ENCODE data around the gene GPR150.

Gene GPR150

GRCh38 chr5:95620030-95620869 is at the start of gene GPR150:
Gene GPR150 (plus strand): TSS chr5:95620087. CDS start chr5:95620276, 189 bp downstream.
- no peak for DNase-seq (ENCODE audit: low read depth, low spot score)

DNA sequence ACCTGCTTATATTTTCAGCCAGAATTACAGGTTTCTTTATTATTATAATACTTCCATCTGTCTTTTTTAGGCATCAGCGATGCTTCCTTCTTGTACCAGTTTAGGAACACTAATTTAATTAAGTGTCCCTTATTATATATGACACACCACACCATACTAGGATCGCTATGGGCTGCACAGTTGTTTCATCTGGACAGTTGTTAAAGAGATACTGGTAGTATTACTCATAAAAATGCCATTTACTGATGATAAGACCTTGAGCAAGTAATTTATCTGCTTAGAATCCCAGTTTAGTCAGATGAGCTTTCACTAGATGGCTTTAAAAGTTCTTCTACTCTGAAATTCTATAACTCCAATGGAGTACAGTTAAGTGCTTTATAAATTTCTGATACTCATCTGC is 47.9 kb upstream of the GPR150 start:
- no peak for DNase-seq (ENCODE audit: low read depth, low spot score)

- no peak for DNase-seq (ENCODE audit: low read depth, low spot score)
These were observed 38.3 kb upstream of the GPR150 start for GRCh38 chr5:95581576-95581975.

DNA sequence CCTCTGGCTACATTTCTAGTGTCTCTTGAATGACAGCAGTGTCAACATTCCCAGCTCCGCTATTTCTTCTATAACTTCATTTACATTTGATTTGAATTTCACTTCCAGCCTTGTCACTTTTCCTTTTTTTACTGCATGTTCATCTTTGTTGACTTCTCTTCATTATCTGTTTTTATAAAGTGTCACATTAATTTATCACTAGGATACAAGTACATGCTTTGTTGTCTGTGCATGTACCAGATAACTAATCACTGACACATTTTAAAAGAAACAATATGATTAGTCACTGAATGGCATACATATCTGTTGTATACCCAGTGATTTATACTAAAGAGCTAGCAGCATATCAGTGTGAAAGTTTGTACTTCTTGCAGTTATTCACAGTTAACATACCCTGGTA is 35.9 kb upstream of the GPR150 start:
- DNase-seq (ENCODE audit: low read depth, low spot score) = no peak

DNA sequence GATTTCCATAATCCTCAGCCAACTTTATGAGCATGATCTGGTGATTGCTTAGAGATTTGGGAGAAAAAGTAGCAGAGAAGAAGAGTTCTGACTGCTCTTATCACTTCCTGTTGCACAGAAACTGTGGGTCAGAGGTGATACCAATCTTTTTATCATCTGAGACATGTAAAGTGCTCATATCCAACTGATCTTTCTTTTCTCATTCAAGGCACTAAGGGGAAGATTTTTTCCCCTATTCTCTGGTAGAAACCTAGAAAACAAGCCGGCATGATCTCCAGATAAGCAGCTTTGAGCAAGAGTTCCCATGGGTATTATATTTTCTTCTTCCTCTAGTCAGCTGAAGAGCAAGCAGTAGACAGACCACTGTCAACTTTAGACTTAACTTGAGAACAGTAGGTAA is 29.0 kb upstream of the GPR150 start:
- DNase-seq (ENCODE audit: low read depth, low spot score) = no peak

GRCh38 chr5:95591490-95591901 is 28.4 kb upstream of the GPR150 start:
- peak; percentile 10 for DNase-seq (ENCODE audit: low read depth, low spot score)

- DNase-seq (ENCODE audit: low read depth, low spot score) = no peak
These were observed 24.5 kb upstream of the GPR150 start for GRCh38 chr5:95595289-95595931.

DNA sequence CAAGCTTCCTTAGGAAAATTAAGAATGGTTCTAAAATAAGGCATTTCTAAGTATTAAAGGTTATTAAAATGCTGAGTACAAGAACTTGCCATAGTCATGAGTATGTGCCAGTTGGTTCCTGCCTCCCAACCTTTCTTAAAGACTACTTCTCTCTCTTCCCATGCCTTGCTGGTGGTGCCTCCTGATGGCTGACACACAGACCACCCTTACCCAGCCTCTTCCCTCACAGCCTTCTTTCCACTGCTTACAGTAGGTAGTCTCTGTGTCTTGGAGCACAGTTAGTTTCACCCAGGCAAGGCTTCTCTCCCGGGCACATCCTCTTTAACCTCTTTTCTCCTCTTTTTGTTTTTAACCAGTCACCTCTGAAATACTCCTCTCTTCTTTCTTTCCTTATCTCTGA is 20.6 kb upstream of the GPR150 start:
- no peak for DNase-seq (ENCODE audit: low read depth, low spot score)

- DNase-seq (ENCODE audit: low read depth, low spot score) = no peak
These were observed 19.3 kb upstream of the GPR150 start for GRCh38 chr5:95600557-95600956.

DNA sequence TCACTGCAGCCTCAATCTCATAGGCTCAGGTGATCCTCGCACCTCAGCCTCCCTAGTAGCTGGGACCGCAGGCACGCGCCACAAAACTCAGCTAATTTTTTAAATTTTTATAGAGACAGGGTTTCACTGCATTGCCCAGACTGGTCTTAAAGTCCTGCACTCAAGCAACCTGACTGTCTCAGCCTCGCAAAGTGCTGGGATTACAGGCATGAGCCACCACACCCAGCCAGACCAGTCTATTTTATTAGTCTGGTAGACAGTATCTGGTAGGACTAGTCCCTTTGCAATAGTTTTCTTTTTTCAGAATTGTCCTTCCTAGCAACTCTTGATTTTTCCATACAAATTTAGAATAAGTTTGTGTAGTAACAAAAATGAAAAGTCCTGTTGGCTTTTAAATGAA is 14.1 kb upstream of the GPR150 start:
- no peak for DNase-seq (ENCODE audit: low read depth, low spot score)

DNA sequence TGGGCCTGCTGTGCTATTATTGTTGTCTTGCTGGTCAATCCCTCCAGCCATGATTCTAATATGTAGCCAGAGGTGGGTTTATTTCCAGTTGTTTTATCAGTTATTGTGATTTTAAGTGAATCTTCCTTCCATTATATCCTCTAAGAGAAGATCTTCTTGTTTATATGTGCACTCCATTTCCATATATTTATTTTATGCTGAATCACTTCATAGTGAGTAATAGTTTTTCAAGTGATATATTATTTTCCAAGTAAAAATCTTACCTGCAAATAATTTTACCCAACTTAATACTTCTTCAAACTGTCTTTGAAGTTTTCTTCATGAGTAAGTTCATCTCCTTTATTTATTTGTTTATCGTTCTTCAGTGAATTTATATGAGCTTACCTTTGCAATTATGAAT is 13.5 kb upstream of the GPR150 start:
- DNase-seq (ENCODE audit: low read depth, low spot score) = no peak

DNA sequence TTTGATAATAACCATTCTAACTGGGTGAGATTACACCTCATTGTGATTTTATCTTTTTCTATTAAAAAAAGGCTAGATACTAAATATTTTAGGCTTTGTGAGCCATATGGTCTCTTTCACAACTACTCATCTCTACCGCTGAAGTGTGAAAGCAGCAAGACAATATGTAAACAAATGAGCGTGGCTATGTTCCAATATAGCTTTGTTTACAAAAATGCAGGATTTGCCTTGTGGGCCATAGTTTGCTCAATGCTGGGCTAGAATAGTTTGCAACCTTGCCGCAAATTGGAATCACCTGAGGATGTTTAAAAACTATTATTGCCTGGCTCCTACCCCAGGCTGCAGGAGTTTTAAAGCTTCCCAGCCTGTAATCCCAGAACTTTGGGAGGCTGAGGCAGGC is 10.2 kb upstream of the GPR150 start:
- no peak for DNase-seq (ENCODE audit: low read depth, low spot score)

- no peak for DNase-seq (ENCODE audit: low read depth, low spot score)
These were observed 9.3 kb upstream of the GPR150 start for GRCh38 chr5:95610546-95610945.

DNA sequence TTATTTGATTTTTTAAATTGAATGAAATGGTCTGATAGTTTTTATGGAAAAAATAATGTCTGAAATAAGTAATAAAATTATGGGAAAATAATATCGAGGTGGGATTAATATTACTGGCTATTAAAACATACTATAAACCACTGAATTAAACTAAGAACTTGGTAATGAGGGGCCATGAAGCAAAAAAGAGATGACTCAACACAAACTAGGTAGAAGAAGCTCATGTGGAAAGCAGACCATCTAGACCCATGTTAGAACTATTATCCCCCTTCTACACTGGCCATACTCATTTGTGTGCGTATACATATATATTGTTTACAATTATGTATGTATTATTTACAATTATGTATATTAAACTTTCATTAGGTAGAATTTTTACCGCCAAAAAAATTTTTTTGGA is 8.5 kb upstream of the GPR150 start:
- no peak for DNase-seq (ENCODE audit: low read depth, low spot score)

GRCh38 chr5:95613514-95613913 is 6.4 kb upstream of the GPR150 start:
- DNase-seq (ENCODE audit: low read depth, low spot score) = no peak

- no peak for DNase-seq (ENCODE audit: low read depth, low spot score)
These were observed 4.8 kb upstream of the GPR150 start for GRCh38 chr5:95615164-95615467.

DNA sequence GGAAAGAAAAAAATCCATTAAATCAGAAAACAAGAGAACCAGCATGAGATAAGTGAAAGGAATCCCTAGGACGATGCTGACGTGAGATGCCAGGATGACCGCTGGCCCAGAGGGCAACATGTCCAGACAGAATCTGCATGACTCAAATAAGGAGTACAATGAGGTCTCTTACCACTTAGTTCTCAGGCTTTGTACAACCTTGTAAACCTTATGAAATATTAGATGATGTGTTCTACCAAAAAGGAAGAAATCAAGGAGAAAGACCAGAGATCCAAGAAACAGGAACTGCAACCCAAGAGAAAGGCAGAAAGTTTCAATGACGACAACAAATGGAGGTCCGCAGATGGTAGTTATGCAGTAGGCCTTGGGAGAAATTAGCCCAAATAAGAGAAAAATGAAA is 2.8 kb upstream of the GPR150 start:
- DNase-seq (ENCODE audit: low read depth, low spot score) = no peak

- no peak for DNase-seq (ENCODE audit: low read depth, low spot score)
These were observed 791 bp upstream of the GPR150 start for GRCh38 chr5:95619096-95619495.

- no peak for DNase-seq (ENCODE audit: low read depth, low spot score)
These were observed 315 bp upstream of the GPR150 start for GRCh38 chr5:95619514-95620029.

GRCh38 chr5:95620870-95621838 is 1.3 kb downstream of the GPR150 start:
- no peak for DNase-seq (ENCODE audit: low read depth, low spot score)

DNA sequence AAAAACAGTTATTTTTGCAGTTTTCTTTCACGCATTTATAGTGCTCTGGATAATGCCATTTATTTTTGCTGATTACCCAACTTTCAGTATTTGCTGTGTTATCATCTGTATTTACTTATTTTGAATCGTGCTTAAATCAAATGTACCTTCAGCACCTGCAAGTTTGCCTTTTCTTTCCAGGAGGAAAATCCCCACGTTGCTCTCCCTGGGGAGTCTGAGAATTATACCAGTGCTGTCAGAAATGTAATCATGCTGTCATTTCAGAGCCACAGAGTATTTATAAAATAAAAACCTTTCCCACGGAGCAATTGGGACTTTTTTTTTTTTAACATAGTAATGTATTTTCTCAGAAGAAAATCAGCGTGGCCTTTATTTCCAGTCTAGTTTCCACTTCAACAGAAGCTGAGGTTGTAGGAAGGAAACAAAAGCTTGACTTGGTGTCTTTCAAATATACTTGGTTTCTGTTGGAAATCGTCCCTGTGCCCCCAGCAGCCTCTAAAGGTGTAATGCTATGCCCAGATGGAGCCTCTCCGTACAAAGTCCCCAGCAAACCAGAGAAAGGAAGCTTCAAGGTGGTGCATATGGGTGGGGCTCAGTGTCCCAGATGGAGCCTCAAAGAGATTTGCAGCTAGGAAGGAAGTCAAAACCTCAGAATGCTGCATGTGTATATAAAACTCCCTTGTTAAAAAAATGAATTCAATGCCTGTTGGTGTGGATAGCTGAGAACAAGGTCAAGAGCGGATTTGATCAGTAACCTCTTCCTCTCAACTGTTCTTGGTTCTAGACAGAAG is 2.1 kb downstream of the GPR150 start:
- no peak for DNase-seq (ENCODE audit: low read depth, low spot score)
